GM19025 (cell line): Measurements from ENCODE around the gene WDR31.
"Not testable (repeated sequence)": the region's sequence is repeated elsewhere in the genome, so short reads cannot be mapped to it uniquely, and the experiment has no call there.

Experiments
- ATAC-seq: cut with Tn5 transposase; IDR thresholded peaks from one replicate; pipeline ENCODE4 v1.9.1; 2021; ENCODE audit warnings: mild to moderate bottlenecking, low read depth, moderate library complexity; ENCODE audit not compliant: unreplicated experiment

Gene WDR31

DNA sequence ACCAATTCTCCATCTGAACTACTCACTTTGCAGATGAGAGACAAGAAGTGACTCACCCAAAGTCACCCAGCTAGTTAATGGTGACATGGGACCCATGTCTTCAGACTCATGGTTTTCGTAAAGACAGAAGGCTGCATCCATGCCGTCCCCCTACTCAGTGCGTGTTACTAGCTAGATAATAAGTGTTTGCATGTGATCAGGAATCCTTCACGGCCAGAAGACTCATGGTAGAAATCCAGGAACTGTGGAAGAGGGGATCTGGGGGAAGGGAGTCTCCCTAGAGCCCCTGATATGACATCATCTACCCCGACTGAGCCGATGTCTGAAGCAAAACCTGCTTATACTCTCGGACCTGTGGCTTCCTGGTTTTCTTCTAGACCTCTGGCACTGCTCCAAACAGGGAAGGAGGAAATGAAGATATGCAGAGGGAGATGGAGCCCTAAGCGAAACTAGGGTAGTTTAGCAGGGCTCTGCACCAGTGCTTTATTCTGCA is 40.2 kb downstream of the WDR31 start:
- no peak for ATAC-seq

GRCh38 chr9:113298924-113299770 is 40.9 kb downstream of the WDR31 start:
- no peak for ATAC-seq

DNA sequence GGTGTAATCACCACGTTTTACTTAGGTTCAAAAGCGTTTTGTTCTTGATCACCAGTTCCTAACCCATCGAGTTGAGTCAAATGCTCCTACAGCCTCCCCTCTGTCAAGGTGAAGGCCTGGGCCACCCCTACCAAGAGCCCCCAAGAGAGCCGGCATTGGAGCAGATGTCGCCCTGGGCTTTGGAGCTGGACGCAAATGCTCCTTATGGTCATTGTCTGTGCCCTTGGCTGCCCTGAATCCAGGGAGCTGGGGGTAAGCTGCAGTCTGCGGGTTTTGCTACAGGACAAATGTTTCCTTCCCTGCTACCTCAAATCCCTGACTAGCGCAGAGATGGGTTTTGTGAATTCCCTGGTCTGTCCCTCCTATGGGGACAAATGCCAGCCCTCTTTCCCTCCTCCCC is 41.8 kb downstream of the WDR31 start:
- ATAC-seq, result no peak

- no peak for ATAC-seq
These were observed 43.1 kb downstream of the WDR31 start for GRCh38 chr9:113296796-113297558.

DNA sequence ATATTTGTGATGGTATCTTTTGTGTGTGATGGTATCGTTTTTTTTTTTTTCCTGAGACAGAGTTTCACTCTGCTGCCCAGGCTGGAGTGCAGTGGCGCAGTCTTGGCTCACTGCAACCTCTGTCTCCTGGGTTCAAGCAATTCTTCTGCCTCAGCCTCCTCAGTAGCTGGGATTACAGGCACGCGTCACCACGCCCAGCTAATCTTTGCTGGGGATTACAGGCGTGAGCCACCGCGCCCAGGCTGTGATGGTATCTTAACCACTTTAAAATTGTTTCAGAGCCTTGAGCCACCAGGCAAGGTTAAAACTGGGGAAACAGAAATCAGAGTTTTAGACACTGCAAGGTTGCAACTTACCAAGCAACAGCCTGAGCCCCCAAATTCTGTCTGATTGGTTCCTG is 43.8 kb downstream of the WDR31 start:
- ATAC-seq, result not testable (repeated sequence)

GRCh38 chr9:113293285-113293878 is 46.7 kb downstream of the WDR31 start:
- ATAC-seq, result no peak

GRCh38 chr9:113290052-113290607 is 49.9 kb downstream of the WDR31 start:
- ATAC-seq, result no peak

DNA sequence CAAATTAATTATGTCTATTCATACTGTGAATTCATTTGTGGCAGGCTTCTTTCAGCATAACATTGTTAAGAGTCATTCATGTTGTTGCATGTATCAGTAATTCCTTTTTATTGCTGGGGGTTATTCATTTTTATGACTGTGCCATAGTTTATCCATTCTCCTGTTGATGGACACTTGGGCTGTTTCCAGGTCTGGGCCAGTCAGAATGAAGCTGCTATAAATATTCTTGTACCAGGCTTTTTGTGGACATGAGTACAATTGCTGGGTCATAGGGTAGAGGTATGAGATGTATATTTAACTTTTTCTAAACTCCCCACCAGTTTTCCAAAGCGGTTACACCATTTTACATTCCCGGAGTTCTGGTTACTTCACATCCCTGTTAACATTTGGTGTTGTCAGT is 51.0 kb downstream of the WDR31 start:
- no peak for ATAC-seq

- ATAC-seq, result no peak
These were observed 58.7 kb downstream of the WDR31 start for GRCh38 chr9:113281356-113281755.

- no peak for ATAC-seq
These were observed 61.2 kb downstream of the WDR31 start for GRCh38 chr9:113278840-113279239.

DNA sequence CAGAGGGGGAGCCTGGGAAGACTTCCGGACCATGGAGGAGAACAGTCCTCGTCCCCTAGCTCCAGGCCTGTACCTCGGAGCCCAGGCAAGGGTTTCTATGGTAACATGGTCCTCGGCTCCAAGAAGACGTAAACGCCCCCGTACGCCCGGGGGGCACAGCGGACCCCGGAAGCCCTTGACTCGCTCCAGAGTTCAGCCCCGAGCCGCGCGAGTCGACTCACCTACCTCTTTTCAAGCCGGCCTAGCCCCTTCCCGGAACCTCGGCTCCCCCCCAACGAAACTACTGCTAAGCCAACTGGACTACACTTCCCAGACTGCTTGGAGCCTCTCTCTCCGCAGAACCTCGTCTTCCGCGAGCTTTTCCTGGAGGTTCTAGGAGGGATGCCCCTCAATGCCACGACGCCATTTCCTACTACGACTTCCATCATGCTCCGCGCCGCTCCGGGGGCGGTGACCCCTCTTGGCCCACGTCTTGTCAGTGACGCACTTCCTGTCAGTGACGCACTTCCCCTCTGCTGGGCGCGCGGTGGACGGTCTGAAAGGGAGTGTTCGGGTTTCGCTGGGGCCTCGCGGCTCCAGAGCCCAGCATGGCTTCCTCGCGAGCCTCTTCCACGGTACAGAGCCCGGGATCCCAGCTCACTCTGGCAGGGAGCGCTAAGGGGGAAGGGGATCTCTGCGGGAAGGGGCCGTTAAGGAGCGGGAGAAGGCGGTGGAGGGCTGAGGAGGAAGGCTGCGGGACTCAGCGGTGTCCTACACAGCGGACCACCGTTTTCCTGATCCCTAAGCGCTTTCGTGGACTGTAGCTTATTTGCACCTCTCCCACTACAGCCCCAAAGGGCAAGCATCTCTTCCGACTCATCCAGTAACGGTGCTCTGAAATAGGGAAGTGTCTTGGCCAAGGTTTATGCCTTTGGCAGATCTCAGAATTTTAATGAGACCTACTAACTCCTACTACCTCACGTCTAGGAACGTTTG is 64.6 kb downstream of the WDR31 start, which contains the start of the genes CDC26 and PRPF4:
CDC26 (minus strand) TSS at position 416 of the 975 bp plus-strand sequence. CDS start 3,065 bp downstream, outside the sequence.
PRPF4 (plus strand) TSS at position 502 of the 975 bp plus-strand sequence; CDS start at position 588, 86 bp downstream.
- ATAC-seq, result peak; percentile 98

- ATAC-seq, result no peak
These were observed 65.5 kb downstream of the WDR31 start for GRCh38 chr9:113274474-113275156.

GRCh38 chr9:113269871-113270270 is 70.2 kb downstream of the WDR31 start:
- ATAC-seq, result no peak

GRCh38 chr9:113269355-113269754 is 70.7 kb downstream of the WDR31 start:
- ATAC-seq, result no peak

GRCh38 chr9:113267911-113268566 is 72.0 kb downstream of the WDR31 start:
- no peak for ATAC-seq

DNA sequence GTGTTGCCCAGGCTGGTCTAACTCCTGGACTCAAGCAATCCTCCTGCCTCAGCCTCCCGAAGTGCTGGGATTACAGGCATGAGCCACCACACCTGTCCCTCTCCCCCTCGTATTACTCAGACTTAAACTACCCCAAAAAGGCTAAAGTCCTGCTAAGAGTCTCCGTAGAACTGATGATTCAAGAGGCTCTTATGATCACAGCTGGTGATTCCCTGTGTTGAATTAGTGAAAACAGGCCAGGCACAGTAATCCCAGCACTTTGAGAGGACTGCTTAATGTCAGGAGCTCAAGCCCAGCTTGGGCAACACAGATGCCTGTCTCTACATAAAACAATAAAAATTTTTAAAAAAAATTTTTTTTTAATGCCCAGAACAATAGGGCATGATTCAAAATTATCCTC is 73.9 kb downstream of the WDR31 start:
- no peak for ATAC-seq
